Urothelium cell line (cell line): ENCODE data around the gene RMND5A.

ENCODE experiments used
- DNase-seq: peaks from one replicate; pipeline ENCODE4 v3.0.0; 2011; ENCODE audit warnings: low spot score, mixed read lengths
- FAIRE-seq: peaks from 2 replicates; lab custom pipeline; 2011; peaks lifted over from hg19 to GRCh38; lab: Jason Lieb, UNC

Gene RMND5A

DNA sequence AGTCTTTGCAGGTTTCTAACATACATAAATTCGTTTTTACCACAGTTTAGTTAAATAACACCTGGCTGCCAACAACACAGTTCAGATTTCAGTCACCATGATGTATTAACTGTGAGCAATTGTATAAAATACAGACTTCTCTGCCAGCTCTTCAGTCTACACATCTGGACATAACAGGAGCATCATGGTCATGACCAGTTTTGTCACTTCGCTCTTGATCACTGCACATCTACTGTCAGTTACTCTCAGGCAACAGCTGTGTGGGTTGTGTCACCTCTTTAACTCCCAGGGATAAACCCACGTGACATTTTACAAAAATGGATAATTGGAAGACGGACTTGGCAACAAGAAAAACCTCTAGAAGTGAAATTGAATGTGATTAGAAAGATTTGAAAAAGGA, 40.3 kb downstream of the RMND5A start:
- no peak for DNase-seq
- FAIRE-seq: no peak

- no peak for FAIRE-seq
- DNase-seq: peak; percentile 40
These were observed 44.7 kb downstream of the RMND5A start for GRCh38 chr2:86764661-86765309.

GRCh38 chr2:86765310-86765695, 45.2 kb downstream of the RMND5A start:
- DNase-seq (no peak), FAIRE-seq (no peak)

GRCh38 chr2:86768189-86768949, 48.3 kb downstream of the RMND5A start:
- FAIRE-seq (no peak), DNase-seq (no peak)

DNA sequence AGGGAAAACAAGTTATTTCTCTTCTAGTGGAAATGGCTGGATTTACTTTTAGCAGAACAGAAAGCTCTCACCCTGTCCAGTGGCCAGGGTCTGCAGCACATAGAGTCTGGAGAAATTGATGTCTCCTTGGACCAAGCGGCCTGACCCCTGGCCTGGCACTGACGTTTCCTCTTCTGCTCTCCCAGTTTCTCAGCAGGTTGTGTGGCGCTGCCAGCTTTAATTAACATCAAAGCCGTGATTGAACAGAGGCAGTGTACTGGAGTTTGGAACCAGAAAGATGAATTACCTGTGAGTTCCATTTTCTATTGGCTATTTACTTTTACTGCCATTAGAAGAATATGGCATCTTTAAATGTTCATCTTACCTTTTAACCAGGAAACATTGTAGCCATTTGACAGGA, 49.7 kb downstream of the RMND5A start:
- DNase-seq (no peak), FAIRE-seq (no peak)

GRCh38 chr2:86770816-86771301, 50.8 kb downstream of the RMND5A start:
- FAIRE-seq (no peak), DNase-seq (no peak)

DNA sequence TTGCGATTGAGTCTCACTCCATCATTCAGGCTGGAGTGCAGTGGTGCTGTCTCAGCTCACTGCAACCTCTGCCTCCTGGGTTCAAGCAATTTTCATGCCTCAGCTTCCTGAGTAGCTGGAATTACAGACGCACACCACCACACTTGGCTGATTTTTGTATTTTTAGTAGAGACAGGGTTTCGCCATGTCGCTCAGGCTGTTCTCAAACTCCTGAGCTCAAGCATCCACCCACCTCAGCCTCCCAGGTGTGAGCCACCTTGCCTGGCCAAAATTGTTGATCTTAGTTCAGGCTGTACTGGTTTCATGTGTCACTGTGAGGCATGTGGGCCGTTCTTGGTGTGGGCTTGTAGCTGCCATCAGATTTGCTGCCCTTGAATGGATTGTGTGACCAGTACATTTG, 52.5 kb downstream of the RMND5A start:
- FAIRE-seq (no peak), DNase-seq (no peak)

DNA sequence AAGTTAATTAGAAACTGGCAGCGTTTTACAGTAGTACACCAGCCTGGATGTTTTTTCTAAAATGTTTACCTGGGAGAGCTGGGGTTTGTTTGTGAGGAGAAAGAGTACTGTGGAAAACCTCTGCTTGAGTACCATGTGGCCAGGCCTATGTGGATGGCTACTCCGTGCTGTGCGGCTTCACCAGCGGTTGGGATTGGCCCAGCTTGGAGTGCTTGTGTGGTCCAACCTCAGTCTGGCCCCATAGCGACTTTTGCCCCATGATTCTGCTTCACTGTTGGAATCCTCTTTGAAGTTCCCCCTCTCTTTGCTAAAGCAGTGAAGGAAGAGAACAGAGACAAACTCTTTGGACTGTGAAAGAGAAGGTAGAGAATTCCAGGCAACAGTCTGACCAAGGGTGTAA, 54.8 kb downstream of the RMND5A start:
- DNase-seq: no peak
- no peak for FAIRE-seq

GRCh38 chr2:86775338-86775737, 55.2 kb downstream of the RMND5A start:
- no peak for FAIRE-seq
- no peak for DNase-seq

GRCh38 chr2:86776532-86776931, 56.4 kb downstream of the RMND5A start:
- DNase-seq (no peak), FAIRE-seq (no peak)

DNA sequence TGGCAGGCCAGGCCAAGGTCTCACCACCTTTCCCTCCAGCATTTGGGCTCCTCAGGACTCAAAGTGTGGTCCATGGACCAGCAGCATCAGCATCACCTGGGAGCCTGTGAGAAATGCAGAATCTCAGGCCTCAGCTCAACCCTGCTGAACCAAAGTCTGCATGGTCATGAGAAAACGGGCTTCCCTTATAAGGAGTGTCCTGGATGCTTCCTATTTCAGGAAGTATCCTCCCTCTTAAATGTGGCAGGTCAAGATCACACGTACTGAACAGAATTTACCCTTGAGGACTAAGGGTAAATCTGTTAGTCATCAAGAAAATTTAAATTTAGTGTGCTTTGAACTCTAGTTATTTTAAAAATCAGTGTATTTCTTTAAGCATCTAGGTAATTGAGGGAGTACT, 58.9 kb downstream of the RMND5A start:
- FAIRE-seq (no peak), DNase-seq (no peak)

GRCh38 chr2:86779971-86780370, 59.9 kb downstream of the RMND5A start:
- DNase-seq (no peak), FAIRE-seq (no peak)

DNA sequence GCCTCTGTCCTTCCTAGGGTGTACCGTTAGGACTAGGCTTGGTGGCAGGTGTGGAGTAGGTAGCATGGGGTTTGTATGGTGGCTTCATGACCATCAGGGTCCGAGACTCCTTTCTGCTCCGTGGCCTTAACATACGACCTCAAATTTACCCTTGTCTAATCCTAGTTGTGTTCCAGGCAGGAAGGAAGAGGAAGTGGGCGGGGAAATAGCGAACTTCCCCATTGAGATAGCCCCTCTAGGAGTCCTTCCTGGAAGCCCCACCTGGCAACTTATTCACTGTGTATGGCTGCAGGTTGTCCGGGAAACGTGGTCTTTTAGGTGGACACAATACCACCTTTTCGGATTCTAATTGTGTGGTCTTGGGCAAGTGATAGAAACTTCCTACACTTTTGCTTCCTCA, 61.3 kb downstream of the RMND5A start:
- no peak for DNase-seq
- no peak for FAIRE-seq

GRCh38 chr2:86782748-86783147, 62.7 kb downstream of the RMND5A start:
- no peak for FAIRE-seq

DNA sequence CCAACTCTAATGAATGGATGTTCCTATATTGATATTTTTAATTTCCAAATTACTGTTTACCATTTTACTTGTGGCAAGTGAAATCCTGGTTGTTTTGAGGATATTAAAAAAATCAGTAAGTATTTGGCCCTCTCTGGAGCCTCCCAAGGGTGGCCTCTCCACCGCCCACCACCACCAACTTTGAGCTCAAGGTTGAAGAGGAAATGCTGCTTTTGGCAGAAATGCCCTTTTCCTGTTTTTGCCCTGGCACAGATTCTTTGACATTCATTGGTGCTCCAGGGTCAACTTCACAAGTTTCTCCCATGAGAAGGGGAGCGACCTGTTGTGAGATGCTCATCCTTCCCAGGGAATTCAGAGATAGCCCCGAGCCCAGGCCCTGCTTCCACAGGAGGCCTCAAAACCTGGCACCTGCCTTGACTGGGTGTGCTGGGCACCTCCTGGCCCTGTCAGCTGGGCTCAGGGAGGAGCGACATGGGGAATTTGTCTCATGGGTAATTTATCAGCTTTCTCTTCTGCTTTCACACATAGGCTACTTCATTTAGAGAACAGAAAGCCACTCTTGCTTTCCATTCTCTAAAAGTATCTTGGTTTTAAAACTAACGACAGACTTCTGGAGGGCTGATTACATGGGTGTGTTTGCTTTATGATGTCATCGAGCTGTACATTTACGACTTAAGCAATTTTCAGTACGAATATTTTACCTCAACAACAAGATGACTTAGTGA, 63.7 kb downstream of the RMND5A start:
- FAIRE-seq (no peak), DNase-seq (no peak)

More at GRCh38 chr2:86782748-86783147, 62.7 kb downstream of the RMND5A start:
- DNase-seq: no peak

GRCh38 chr2:86785456-86785855, 65.4 kb downstream of the RMND5A start:
- DNase-seq (no peak), FAIRE-seq (no peak)

DNA sequence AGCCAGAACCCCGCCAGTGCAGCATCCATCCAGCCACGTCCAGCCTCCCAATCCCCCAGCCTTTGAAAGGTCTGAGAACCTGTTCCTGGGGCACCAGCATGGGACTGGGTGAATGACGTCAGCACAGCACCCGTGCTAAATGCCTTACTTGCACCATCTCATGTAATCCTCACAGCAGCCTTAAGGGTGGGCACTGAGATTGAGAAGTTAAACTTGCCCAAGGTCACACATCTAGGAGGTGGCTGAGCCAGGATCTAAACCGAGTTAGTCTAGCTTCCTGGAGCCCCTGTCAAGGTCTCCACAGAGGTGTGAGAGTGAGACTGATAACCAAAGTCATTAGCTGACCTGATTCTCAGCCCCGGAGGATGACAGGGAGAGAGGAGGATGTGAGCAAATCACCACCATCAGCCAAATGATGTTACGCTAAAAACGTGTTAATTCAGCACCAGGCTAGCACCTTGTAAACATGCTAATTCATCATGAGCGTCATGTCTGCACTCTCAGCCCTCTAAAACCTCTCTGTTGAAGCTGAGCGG, 66.0 kb downstream of the RMND5A start:
- no peak for FAIRE-seq
- no peak for DNase-seq

DNA sequence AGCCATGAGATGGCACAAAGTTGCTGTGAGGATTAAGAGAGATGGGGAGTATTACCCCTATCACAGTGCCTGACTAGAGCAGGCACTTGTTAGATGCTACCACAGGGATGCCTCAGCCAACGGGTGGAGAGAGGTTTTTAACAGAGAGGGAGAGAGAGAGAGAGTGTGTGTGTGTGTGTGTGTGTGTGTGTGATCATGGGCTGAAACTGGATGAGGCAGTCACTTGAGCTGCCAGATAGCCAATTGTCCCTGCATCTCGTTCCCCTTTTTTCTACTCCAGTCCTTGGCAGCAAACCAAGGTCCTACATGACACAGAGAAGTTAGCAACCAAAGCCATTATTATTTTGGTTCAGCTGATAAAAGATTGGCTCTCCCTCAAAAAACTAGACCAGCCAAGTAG, 67.6 kb downstream of the RMND5A start:
- no peak for DNase-seq
- FAIRE-seq: no peak

- no peak for DNase-seq
These were observed 68.1 kb downstream of the RMND5A start for GRCh38 chr2:86788165-86788564.

DNA sequence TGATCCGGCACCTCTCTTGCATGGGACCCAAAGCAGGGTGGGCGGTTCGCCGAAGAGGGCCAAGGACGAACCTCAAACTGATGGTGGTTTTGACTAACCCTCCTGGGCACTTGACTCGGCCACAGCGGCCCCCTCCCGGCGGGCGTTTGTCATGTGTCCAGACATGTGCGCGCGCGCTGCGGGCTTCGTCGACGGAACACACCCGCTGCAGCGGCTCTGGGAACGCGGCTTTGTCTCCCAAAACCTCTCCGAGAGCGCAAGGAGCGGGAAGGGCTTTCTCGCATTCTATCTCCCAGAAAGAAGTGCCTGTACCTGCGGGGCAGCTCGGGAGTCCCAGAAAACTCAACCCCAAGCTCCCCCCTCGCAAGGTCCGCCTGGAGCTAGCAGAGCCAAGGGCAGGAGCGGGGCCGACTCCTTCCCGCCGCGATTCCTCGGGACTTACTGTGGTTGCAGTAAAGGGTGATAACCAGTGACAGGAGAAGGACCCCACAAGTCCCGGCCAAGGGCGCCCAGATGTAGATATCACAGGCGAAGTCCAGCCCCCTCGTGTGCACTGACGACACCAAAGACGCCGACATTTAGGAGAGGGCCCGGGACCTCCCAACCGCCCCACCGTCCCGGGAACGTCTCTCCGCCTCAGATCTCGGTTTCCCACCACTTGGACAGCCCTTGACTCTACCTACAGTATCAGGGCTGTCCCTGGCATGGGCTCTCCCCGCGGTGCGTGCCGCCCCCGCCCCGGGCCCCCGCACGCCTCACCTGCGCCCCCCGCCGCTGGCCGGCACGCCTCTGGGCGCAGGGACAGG, 69.0 kb downstream of the RMND5A start:
- FAIRE-seq: no peak

More at GRCh38 chr2:86788165-86788564, 68.1 kb downstream of the RMND5A start:
- FAIRE-seq: no peak

GRCh38 chr2:86789687-86790133, 69.6 kb downstream of the RMND5A start:
- FAIRE-seq (no peak), DNase-seq (no peak)

More for the DNA sequence above, 69.0 kb downstream of the RMND5A start:
- DNase-seq: no peak
